Stimulated activated CD4-positive, alpha-beta T cell treated with anti-CD3 and anti-CD28 coated beads, TNF-alpha, amount 100 ng/mL, for 48 hours (primary cell): Measurements from ENCODE around the gene ATAD3A.
A peak's percentile ranks its signal among the peaks of the same experiment; 100 is the strongest.
"Not testable (repeated sequence)": the region's sequence is repeated elsewhere in the genome, so short reads cannot be mapped to it uniquely, and the experiment has no call there.

Experiments used
- DNase-seq, 3 donors: peaks; one replicate each; pipeline ENCODE4 v3.0.0-alpha.2; 2020; ENCODE audit warnings: low read depth in 3 of 3

The ATAD3A gene

GRCh38 chr1:1511533-1512285, at the start of gene ATAD3A:
TSS of gene ATAD3A (plus strand) at chr1:1512162. CDS start at chr1:1512269, 107 bp downstream.
- DNase-seq = peak; percentile 94 to 96 (median 95)

GRCh38 chr1:1462318-1462966, 49.5 kb upstream of the ATAD3A start:
- no peak for DNase-seq

GRCh38 chr1:1463312-1463711, 48.6 kb upstream of the ATAD3A start:
- no peak for DNase-seq

- DNase-seq = not testable (repeated sequence)
These were observed 43.6 kb upstream of the ATAD3A start for GRCh38 chr1:1468196-1468985.

- no peak for DNase-seq
These were observed 41.2 kb upstream of the ATAD3A start for GRCh38 chr1:1470626-1471388.

- peak; percentile 89 to 96 (median 92) for DNase-seq
These were observed 40.4 kb upstream of the ATAD3A start, which contains the start of gene ATAD3B for GRCh38 chr1:1471389-1472052. TSS of gene ATAD3B (plus strand) at chr1:1471765. CDS start at chr1:1471885, 120 bp downstream.

- DNase-seq = not testable (repeated sequence)
These were observed 39.7 kb upstream of the ATAD3A start for GRCh38 chr1:1472053-1472876.

GRCh38 chr1:1476011-1476410, 36.0 kb upstream of the ATAD3A start:
- DNase-seq = not testable (repeated sequence)

GRCh38 chr1:1477206-1477605, 34.8 kb upstream of the ATAD3A start:
- DNase-seq = no peak

- no peak for DNase-seq
These were observed 32.1 kb upstream of the ATAD3A start for GRCh38 chr1:1479547-1480487.

GRCh38 chr1:1480488-1480867, 31.5 kb upstream of the ATAD3A start:
- not testable (repeated sequence) for DNase-seq

- not testable (repeated sequence) for DNase-seq
These were observed 30.2 kb upstream of the ATAD3A start for GRCh38 chr1:1481811-1482210.

GRCh38 chr1:1482856-1483255, 29.1 kb upstream of the ATAD3A start:
- no peak for DNase-seq

GRCh38 chr1:1483714-1484113, 28.2 kb upstream of the ATAD3A start:
- DNase-seq = no peak

GRCh38 chr1:1484976-1485750, 26.8 kb upstream of the ATAD3A start:
- DNase-seq = not testable (repeated sequence)

GRCh38 chr1:1485755-1486317, 26.1 kb upstream of the ATAD3A start:
- not testable (repeated sequence) for DNase-seq

- no peak for DNase-seq
These were observed 24.3 kb upstream of the ATAD3A start for GRCh38 chr1:1487701-1488100.

GRCh38 chr1:1489231-1489630, 22.7 kb upstream of the ATAD3A start:
- DNase-seq = no peak
